HCT116 (cell line): ENCODE measurements around the gene ASPG. TPM values are rescaled to one million over a fixed set of nuclear protein-coding genes. Genes with fewer than 3 reads are reported as not detected.

ENCODE experiments used
- ATAC-seq: fragments of 200-7000 bp; cut with Tn5 transposase; 2 replicates; pipeline ENCODE4 v1.9.1; 2020; ENCODE audit warnings: mild to moderate bottlenecking, moderate library complexity
- BruUV-seq: library from RNA; stranded (reverse); fragments of 400-500 nt; replicated peaks from 2 replicates; lab custom pipeline; 2021; lab: Mats Ljungman, UMichigan
- CTCF ChIA-PET: fragments of 300-600 bp; sonication (Branson Sonifier 250); formaldehyde crosslinking; loops from one replicate; lab custom pipeline; 2021; ENCODE audit warnings: antibody characterized with exemption; lab: Charles Lee
- POLR2A ChIA-PET: fragments of 300-600, 350-600 bp; sonication (Branson Sonifier 250); formaldehyde crosslinking; loops from one replicate; lab custom pipeline; 2021; ENCODE audit warnings: antibody characterized with exemption; lab: Charles Lee
- RAD21 ChIA-PET, 2 experiments: fragments of 300-600 bp; sonication (Branson Sonifier 250); formaldehyde crosslinking; loops; one replicate each; lab custom pipeline; 2023; ENCODE audit warnings: low total read pairs in 2 of 2; ENCODE audit not compliant: uncharacterized antibody in 2 of 2, unreplicated experiment in 2 of 2, low non-redundant PET in 1 of 2; lab: Charles Lee
- DNase-seq: peaks from one replicate; pipeline ENCODE4 v3.0.0-alpha.2; 2010; ENCODE audit warnings: low read depth, low spot score
- H2AFZ ChIP-seq: fragments of 200-600 bp; shearing (Covaris generic), sonication (generic); 2 replicates; pipeline ENCODE4 v1.6.1; 2017; ENCODE audit warnings: low read depth, mixed run types, mixed read lengths, antibody characterized with exemption, low read length; ENCODE audit not compliant: poor library complexity, severe bottlenecking
- H3K27ac ChIP-seq: 2 replicates; pipeline ENCODE4 v1.5.1; 2012; ENCODE audit warnings: low read depth, low read length
- H3K27me3 ChIP-seq: fragments of 200-600 bp; sonication (generic); 2 replicates; pipeline ENCODE4 v1.6.1; 2016; ENCODE audit warnings: mixed run types, low read length, mixed read lengths; ENCODE audit not compliant: insufficient read depth
- H3K36me3 ChIP-seq, 2 experiments: fragments of 200-500 bp in 1 of 2; fragments of 200-600 bp in 1 of 2; sonication (Bioruptor generic) in 1 of 2; sonication (generic) in 1 of 2; 2 replicates each; pipeline versions ENCODE4 v1.5.1 to v1.6.1; 2014 to 2016; ENCODE audit warnings: low read length in 2 of 2, inconsistent platforms in 1 of 2, mixed read lengths in 1 of 2, mixed run types in 1 of 2; ENCODE audit not compliant: insufficient read depth in 2 of 2, control insufficient read depth in 1 of 2
- H3K4me1 ChIP-seq, 2 experiments: fragments of 200-600 bp in 1 of 2; sonication (generic) in 1 of 2; 2 replicates each; pipeline versions ENCODE4 v1.5.1 to v1.6.1; 2012 to 2017; ENCODE audit warnings: low read length in 2 of 2, inconsistent platforms in 1 of 2, mild to moderate bottlenecking in 1 of 2, mixed read lengths in 1 of 2, mixed run types in 1 of 2, moderate library complexity in 1 of 2; ENCODE audit not compliant: insufficient read depth in 2 of 2, control insufficient read depth in 1 of 2
- H3K4me2 ChIP-seq: fragments of 200-600 bp; sonication (generic); 2 replicates; pipeline ENCODE4 v1.6.1; 2017; ENCODE audit warnings: mixed run types, low read length, mixed read lengths
- H3K4me3 ChIP-seq, 2 experiments: fragments of 200-600 bp in 1 of 2; sonication (generic) in 1 of 2; replicated peaks in 1 of 2; 2 replicates each; pipeline ENCODE4 v1.5.1; 2011 to 2016; ENCODE audit warnings: low read length in 2 of 2, control low read depth in 1 of 2, low read depth in 1 of 2, mild to moderate bottlenecking in 1 of 2, mixed read lengths in 1 of 2, mixed run types in 1 of 2
- H3K79me2 ChIP-seq: fragments of 200-600 bp; sonication (generic); 2 replicates; pipeline ENCODE4 v1.6.1; 2017; ENCODE audit warnings: mild to moderate bottlenecking, mixed run types, low read length, moderate library complexity, mixed read lengths; ENCODE audit not compliant: insufficient read depth
- H3K9ac ChIP-seq: fragments of 200-600 bp; sonication (generic); 2 replicates; pipeline ENCODE4 v1.6.1; 2016; ENCODE audit warnings: low read length, mixed read lengths
- H3K9me2 ChIP-seq: fragments of 200-600 bp; sonication (generic), shearing (Covaris generic); 2 replicates; pipeline ENCODE4 v1.6.1; 2017; ENCODE audit warnings: mixed run types, mild to moderate bottlenecking, moderate library complexity; ENCODE audit not compliant: insufficient read depth
- H3K9me3 ChIP-seq, 2 experiments: fragments of 200-500 bp in 1 of 2; fragments of 200-600 bp in 1 of 2; sonication (Bioruptor generic) in 1 of 2; sonication (generic) in 1 of 2; 2 replicates each; pipeline ENCODE4 v1.6.1; 2014 to 2017; ENCODE audit warnings: low read length in 2 of 2, mixed read lengths in 2 of 2, inconsistent platforms in 1 of 2, low read depth in 1 of 2, mild to moderate bottlenecking in 1 of 2, mixed run types in 1 of 2, moderate library complexity in 1 of 2; ENCODE audit not compliant: control insufficient read depth in 1 of 2, insufficient read depth in 1 of 2
- H4K20me1 ChIP-seq: fragments of 200-600 bp; sonication (generic), shearing (Covaris generic); 2 replicates; pipeline ENCODE4 v1.6.1; 2017; ENCODE audit warnings: mixed run types, mild to moderate bottlenecking, moderate library complexity; ENCODE audit not compliant: insufficient read depth
- CBX3 ChIP-seq: IDR thresholded peaks from 2 replicates; pipeline ENCODE4 v1.6.1; 2012; ENCODE audit warnings: low read depth
- CEBPB ChIP-seq: IDR thresholded peaks from 2 replicates; pipeline ENCODE4 v1.6.1; 2012; ENCODE audit warnings: low read depth
- ELF1 ChIP-seq: IDR thresholded peaks from 2 replicates; pipeline ENCODE4 v1.6.1; 2012; ENCODE audit warnings: low read depth, borderline replicate concordance
- EZH2phosphoT487 ChIP-seq: fragments of 200-600 bp; IDR thresholded peaks from 2 replicates; pipeline ENCODE4 v1.6.1; 2018; ENCODE audit warnings: antibody characterized with exemption, borderline replicate concordance
- POLR2A ChIP-seq: IDR thresholded peaks from 2 replicates; pipeline ENCODE4 v1.7.0; 2011; ENCODE audit warnings: borderline replicate concordance; ENCODE audit not compliant: insufficient read depth, insufficient read length; ENCODE audit errors: extremely low read depth
- SP1 ChIP-seq: IDR thresholded peaks from 2 replicates; pipeline ENCODE4 v1.6.1; 2012; ENCODE audit warnings: low read depth
- ZFX ChIP-seq: fragments of 450-650 bp; IDR thresholded peaks from 2 replicates; pipeline ENCODE4 v1.6.1; 2017
- ZNF274 ChIP-seq: fragments of 200-500 bp; sonication (Bioruptor generic); IDR thresholded peaks from 2 replicates; pipeline ENCODE4 v1.6.1; 2014; ENCODE audit warnings: mild to moderate bottlenecking, low read depth, low read length, inconsistent platforms
- intact Hi-C: fragments of 100-400 bp; cut with micrococcal nuclease; formaldehyde crosslinking; loops from 2 replicates; pipeline ENCODE4 v1.10.0; 2022
- total RNA-seq: library from RNA; stranded (reverse); gene quantifications from one replicate; pipeline ENCODE4 v1.2.1, GENCODE V29; 2021; ENCODE audit not compliant: unreplicated experiment
- TF ChIP-seq, protein P1 (sequence below): IDR thresholded peaks from 2 replicates; pipeline ENCODE4 v1.6.1; 2012

Gene ASPG
- total RNA-seq, 1 experiment from 2014 or later = not detected

DNA sequence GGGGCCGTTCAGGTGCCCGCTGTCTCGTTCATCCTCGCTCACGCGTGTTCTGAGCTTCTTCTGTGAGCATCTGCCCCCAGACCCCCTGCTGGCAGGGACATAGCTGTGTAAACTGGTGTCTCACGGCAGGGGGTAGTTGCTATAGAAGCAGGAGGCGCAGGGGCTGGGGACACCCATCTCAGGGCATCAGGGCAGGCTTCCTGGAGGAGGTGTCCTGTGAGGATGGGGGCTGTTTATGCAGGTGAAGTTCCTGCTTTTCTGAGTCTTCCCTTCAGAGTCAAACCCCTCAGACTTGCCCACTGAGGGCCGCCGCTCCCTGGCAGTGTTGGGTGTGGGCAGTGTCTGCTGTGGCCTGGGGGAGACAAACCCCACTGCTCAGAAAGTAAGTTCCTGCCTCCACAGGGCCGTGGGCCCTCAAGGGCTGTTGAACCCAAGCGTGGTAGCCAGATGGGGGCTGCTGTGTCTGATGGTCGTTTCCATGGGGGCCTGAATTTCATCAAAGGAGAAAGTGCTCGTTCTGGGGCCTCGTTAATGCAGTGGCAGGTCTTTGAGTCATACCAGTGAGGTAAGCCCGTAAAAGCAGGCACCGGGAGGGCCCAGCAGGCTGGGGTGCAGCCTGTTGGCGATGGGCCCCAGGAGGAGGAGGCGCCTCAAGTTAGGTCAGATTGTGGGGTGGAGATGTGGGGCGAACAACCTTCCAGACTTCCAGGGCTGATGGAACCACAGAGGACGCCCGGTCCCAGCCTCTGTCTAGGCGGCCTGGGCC lies 76.3 kb downstream of the ASPG start:
- CTCF ChIA-PET = no interaction called here
- Histone ChIP-seq H3K79me2 (no peaks in the 10 kb centered on the region), H3K36me3 (no peaks in the 10 kb centered on the region), H3K4me3 (no peak overlapping the region), H3K4me2 (no peak overlapping the region), H3K9me3 (no peaks in the 10 kb centered on the region), H3K9me2 (no peaks in the 10 kb centered on the region), H2AFZ (no peak overlapping the region), H4K20me1 (no peaks in the 10 kb centered on the region), H3K27ac (no peak overlapping the region), H3K9ac (no peak overlapping the region), H3K27me3 (no peaks in the 10 kb centered on the region), H3K4me1 (no peaks in the 10 kb centered on the region)
- no TSS peak for BruUV-seq
- no peak for DNase-seq
- intact Hi-C loops = no loop called here
- RAD21 ChIA-PET = interaction anchor here in 1 of 2 experiments (0.5 kb wide), 1 partner anchor 477 kb away, joined by 3 read pairs; no protein-coding TSS in a partner anchor
- POLR2A ChIA-PET = no interaction called here
- TF ChIP-seq ZFX (no peak), EZH2phosphoT487 (no peak)
- no peak for ATAC-seq

- no peak overlapping the region for H3K4me2 ChIP-seq
- H3K9ac ChIP-seq = no peak overlapping the region
- H3K27ac ChIP-seq = no peak overlapping the region
- H4K20me1 ChIP-seq = no peaks in the 10 kb centered on the region
- TF ChIP-seq, protein P1, sequence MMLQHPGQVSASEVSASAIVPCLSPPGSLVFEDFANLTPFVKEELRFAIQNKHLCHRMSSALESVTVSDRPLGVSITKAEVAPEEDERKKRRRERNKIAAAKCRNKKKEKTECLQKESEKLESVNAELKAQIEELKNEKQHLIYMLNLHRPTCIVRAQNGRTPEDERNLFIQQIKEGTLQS = no peak
- TF ChIP-seq ELF1 (no peak), ZNF274 (no peak), POLR2A (no peak), SP1 (no peak), CEBPB (no peak), CBX3 (no peak)
- POLR2A ChIA-PET = no interaction called here
- H3K9me2 ChIP-seq = no peaks in the 10 kb centered on the region
- DNase-seq (no peak), ATAC-seq (no peak)
- H3K4me3 ChIP-seq = no peak overlapping the region
- no peaks in the 10 kb centered on the region for H3K4me1 ChIP-seq
- H2AFZ ChIP-seq = no peak overlapping the region
- no peaks in the 10 kb centered on the region for H3K27me3 ChIP-seq
- no peaks in the 10 kb centered on the region for H3K79me2 ChIP-seq
- no peaks in the 10 kb centered on the region for H3K36me3 ChIP-seq
- intact Hi-C loops = no loop called here
- RAD21 ChIA-PET = interaction anchor here in 1 of 2 experiments (0.5 kb wide), 1 partner anchor 476 kb away, joined by 3 read pairs; no protein-coding TSS in a partner anchor
- CTCF ChIA-PET = no interaction called here
- H3K9me3 ChIP-seq = no peaks in the 10 kb centered on the region
- BruUV-seq = no TSS peak
These were observed 77.0 kb downstream of the ASPG start for GRCh38 chr14:104162495-104162894.
